Fibroblast of lung (primary cell): Measurements from ENCODE around the gene SLC15A2. TPM values are rescaled to one million over a fixed set of nuclear protein-coding genes. Genes with fewer than 3 reads are reported as not detected.

Experiments
- DNase-seq, 2 donors: peaks; one replicate each; pipeline versions ENCODE4 v3.0.0 to v3.0.0-alpha.2; 2010; ENCODE audit warnings: low read depth in 2 of 2
- H2AFZ ChIP-seq: 2 replicates; pipeline ENCODE4 v1.5.1; 2012; ENCODE audit warnings: low read length, control low read depth, inconsistent platforms
- H3K27ac ChIP-seq: 2 replicates; pipeline ENCODE4 v1.5.1; 2011; ENCODE audit warnings: low read length, control low read depth; ENCODE audit not compliant: insufficient read depth
- H3K27me3 ChIP-seq: 2 replicates; pipeline ENCODE4 v1.5.1; 2011; ENCODE audit warnings: mild to moderate bottlenecking, low read length; ENCODE audit not compliant: control insufficient read depth, insufficient read depth
- H3K36me3 ChIP-seq: 2 replicates; pipeline ENCODE4 v1.5.1; 2011; ENCODE audit warnings: low read length; ENCODE audit not compliant: control insufficient read depth, insufficient read depth
- H3K4me1 ChIP-seq: 2 replicates; pipeline ENCODE4 v1.5.1; 2011; ENCODE audit warnings: low read length; ENCODE audit not compliant: control insufficient read depth, insufficient read depth; ENCODE audit errors: extremely low read depth
- H3K4me2 ChIP-seq: 2 replicates; pipeline ENCODE4 v1.5.1; 2011; ENCODE audit warnings: low read length, control low read depth; ENCODE audit not compliant: insufficient read depth; ENCODE audit errors: extremely low read depth
- H3K4me3 ChIP-seq, 4 experiments: fragments of 200-600 bp in 1 of 4; sonication (generic) in 1 of 4; replicated peaks in 1 of 4; 2 replicates each; pipeline ENCODE4 v1.5.1; 2011 to 2016; ENCODE audit warnings: low read length in 4 of 4, low read depth in 3 of 4, mild to moderate bottlenecking in 3 of 4, control low read depth in 2 of 4, inconsistent platforms in 1 of 4, mixed read lengths in 1 of 4; ENCODE audit not compliant: insufficient read depth in 1 of 4; ENCODE audit errors: control extremely low read depth in 1 of 4
- H3K79me2 ChIP-seq: 2 replicates; pipeline ENCODE4 v1.5.1; 2012; ENCODE audit warnings: mild to moderate bottlenecking, low read length, inconsistent platforms; ENCODE audit not compliant: control insufficient read depth, insufficient read depth
- H3K9ac ChIP-seq: 2 replicates; pipeline ENCODE4 v1.5.1; 2011; ENCODE audit warnings: mild to moderate bottlenecking, low read length, control low read depth; ENCODE audit not compliant: insufficient read depth
- H3K9me3 ChIP-seq: 2 replicates; pipeline ENCODE4 v1.5.1; 2012; ENCODE audit warnings: low read depth, low read length; ENCODE audit not compliant: control insufficient read depth, insufficient read depth
- H4K20me1 ChIP-seq: 2 replicates; pipeline ENCODE4 v1.5.1; 2011; ENCODE audit warnings: low read length; ENCODE audit not compliant: control insufficient read depth, insufficient read depth; ENCODE audit errors: extremely low read depth
- EZH2 ChIP-seq: IDR thresholded peaks from 2 replicates; pipeline ENCODE4 v1.5.1; 2012; ENCODE audit warnings: low read length, control low read depth, mild to moderate bottlenecking; ENCODE audit errors: missing control alignments
- polyA plus RNA-seq, 2 donors: library from polyadenylated mRNA; depleted of rRNA in 1 of 2; stranded (reverse) in 1 of 2; unstranded in 1 of 2; fragments of >200 nt; gene quantifications; 2 replicates each; pipeline ENCODE4 v1.2.1, GENCODE V29; 2011 to 2012; ENCODE audit warnings: missing spikeins in 1 of 2
- total RNA-seq: library from RNA; depleted of rRNA; stranded (reverse); fragments of >200 nt; gene quantifications from 2 replicates; pipeline ENCODE4 v1.2.1, GENCODE V29; 2014
- TF ChIP-seq, protein P1 (sequence below), 2 donors: IDR thresholded peaks in 1 of 2; conservative IDR thresholded peaks in 1 of 2; 1 replicate in 1 of 2; 2 replicates in 1 of 2; pipeline ENCODE4 v1.5.1; 2011 to 2012; ENCODE audit warnings: low read length in 2 of 2, control low read depth in 1 of 2, inconsistent platforms in 1 of 2, low read depth in 1 of 2, mild to moderate bottlenecking in 1 of 2

SLC15A2 gene
- total and polyA plus RNA-seq, 2 donors (not counting 1 experiment from before 2014, with no cell fraction given) = 0.31 to 0.33 TPM

DNA sequence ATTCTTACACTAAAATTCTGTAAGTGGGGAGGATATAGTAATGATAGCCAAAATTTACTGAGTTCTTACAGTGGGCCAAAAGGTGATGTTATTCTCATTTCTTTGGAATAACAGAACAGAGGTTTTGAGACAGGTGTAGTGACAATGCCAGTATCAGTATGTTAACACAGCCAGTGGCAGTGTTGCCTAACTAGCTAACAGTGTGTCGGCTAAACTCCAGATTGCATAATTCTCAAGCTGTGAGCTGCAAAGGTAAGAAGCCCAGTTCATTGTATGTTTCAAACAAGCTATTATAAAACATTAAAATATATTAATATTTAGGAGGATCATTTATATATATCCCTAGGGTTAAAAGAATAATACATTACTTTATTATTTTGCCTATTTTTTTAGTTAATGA is 920 bp downstream of the SLC15A2 start:
- Histone ChIP-seq H3K9ac (no peak overlapping the region), H3K36me3 (no peaks in the 10 kb centered on the region), H3K4me3 (no peak overlapping the region), H3K9me3 (no peaks in the 10 kb centered on the region), H3K4me1 (no peaks in the 10 kb centered on the region), H3K4me2 (no peak overlapping the region), H3K27ac (no peak overlapping the region), H3K27me3 (no peaks in the 10 kb centered on the region), H3K79me2 (no peaks in the 10 kb centered on the region), H4K20me1 (no peaks in the 10 kb centered on the region), H2AFZ (no peak overlapping the region)
- TF ChIP-seq EZH2 = no peak
- no peak for DNase-seq

DNA sequence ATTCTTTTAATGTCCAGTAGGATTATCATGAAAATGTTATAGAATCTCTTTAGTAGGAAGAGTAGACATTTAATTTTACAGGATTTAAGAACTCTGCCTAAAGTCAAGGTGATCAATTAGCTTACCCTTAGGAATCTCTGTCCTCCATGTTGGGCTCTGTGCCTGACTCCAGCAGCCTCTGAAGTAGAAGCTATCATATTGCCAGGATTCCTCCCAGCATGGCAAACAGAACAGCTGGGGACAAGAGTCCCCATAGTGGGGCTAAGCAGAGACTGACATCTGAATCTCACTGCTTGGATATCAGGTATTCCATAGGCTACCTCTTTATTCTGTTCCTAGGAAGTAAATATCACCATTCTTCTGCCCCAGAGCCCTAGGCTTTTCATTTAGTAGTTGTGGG is 1.5 kb downstream of the SLC15A2 start:
- Histone ChIP-seq H3K27ac (no peak overlapping the region), H3K4me3 (no peak overlapping the region), H3K4me2 (no peak overlapping the region), H4K20me1 (no peaks in the 10 kb centered on the region), H2AFZ (no peak overlapping the region), H3K4me1 (no peaks in the 10 kb centered on the region), H3K79me2 (no peaks in the 10 kb centered on the region), H3K27me3 (no peaks in the 10 kb centered on the region), H3K9me3 (no peaks in the 10 kb centered on the region), H3K36me3 (no peaks in the 10 kb centered on the region), H3K9ac (no peak overlapping the region)
- TF ChIP-seq, protein P1, sequence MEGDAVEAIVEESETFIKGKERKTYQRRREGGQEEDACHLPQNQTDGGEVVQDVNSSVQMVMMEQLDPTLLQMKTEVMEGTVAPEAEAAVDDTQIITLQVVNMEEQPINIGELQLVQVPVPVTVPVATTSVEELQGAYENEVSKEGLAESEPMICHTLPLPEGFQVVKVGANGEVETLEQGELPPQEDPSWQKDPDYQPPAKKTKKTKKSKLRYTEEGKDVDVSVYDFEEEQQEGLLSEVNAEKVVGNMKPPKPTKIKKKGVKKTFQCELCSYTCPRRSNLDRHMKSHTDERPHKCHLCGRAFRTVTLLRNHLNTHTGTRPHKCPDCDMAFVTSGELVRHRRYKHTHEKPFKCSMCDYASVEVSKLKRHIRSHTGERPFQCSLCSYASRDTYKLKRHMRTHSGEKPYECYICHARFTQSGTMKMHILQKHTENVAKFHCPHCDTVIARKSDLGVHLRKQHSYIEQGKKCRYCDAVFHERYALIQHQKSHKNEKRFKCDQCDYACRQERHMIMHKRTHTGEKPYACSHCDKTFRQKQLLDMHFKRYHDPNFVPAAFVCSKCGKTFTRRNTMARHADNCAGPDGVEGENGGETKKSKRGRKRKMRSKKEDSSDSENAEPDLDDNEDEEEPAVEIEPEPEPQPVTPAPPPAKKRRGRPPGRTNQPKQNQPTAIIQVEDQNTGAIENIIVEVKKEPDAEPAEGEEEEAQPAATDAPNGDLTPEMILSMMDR (conservative IDR thresholded peaks at IDR 0.05 in 1 of 2, IDR thresholded peaks at IDR 0.05 in 1 of 2; ENCODE audit: low read depth in 1 of 2, low read length in 2 of 2) = no peak
- TF ChIP-seq EZH2 = no peak
- DNase-seq = no peak

DNA sequence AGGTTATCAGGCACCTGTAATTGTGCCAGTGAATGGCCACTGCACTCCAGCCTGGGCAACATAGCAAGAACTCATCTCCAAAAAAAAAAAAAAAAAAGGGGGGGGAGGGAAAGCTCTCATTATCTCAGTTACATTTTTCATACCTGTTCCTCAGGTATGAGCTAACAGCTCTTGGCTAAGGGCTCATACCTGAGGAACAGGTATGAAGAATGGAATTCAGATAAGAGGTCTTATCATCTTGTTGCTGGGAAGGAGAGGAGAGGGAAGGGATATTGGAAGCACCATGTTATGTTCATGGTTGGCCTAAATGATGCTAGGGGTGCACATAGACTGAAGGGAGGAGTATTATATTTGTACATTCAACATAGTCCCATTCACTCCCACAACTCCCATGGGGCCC is 2.6 kb downstream of the SLC15A2 start:
- Histone ChIP-seq H2AFZ (no peak overlapping the region), H3K4me3 (no peak overlapping the region), H3K27ac (no peak overlapping the region), H3K79me2 (no peaks in the 10 kb centered on the region), H3K9ac (no peak overlapping the region), H4K20me1 (no peaks in the 10 kb centered on the region), H3K27me3 (no peaks in the 10 kb centered on the region), H3K36me3 (no peaks in the 10 kb centered on the region), H3K4me2 (no peak overlapping the region), H3K4me1 (no peaks in the 10 kb centered on the region), H3K9me3 (no peaks in the 10 kb centered on the region)
- no peak for DNase-seq
- TF ChIP-seq, protein P1 (conservative IDR thresholded peaks at IDR 0.05 in 1 of 2, IDR thresholded peaks at IDR 0.05 in 1 of 2; ENCODE audit: low read depth in 1 of 2, low read length in 2 of 2) = no peak
- no peak for TF ChIP-seq EZH2
